ENCODE results near the gene REPIN1.

GRCh38 chr7:150371996-150372270 lies 3.3 kb downstream of the REPIN1 start:
- TF ChIP-seq CTCF (IDR thresholded peaks at IDR 0.05; ENCODE audit: low read length) (no peak), EZH2 (IDR thresholded peaks at IDR 0.05; ENCODE audit: borderline replicate concordance, low read length) (no peak)
